ENCODE results near the gene SLC66A3.

SLC66A3 gene

GRCh38 chr2:11155381-11156035, at the start of gene SLC66A3:
Gene SLC66A3, plus strand, starts transcription at chr2:11155467. Its CDS starts 80 bp downstream, at chr2:11155547.
- DNase-seq, result no peak

- no peak for DNase-seq
Observed at GRCh38 chr2:11109002-11109401, 46.3 kb upstream of the SLC66A3 start.

- DNase-seq, result no peak
Observed at GRCh38 chr2:11112870-11113428, 42.3 kb upstream of the SLC66A3 start.

GRCh38 chr2:11117776-11118175, 37.5 kb upstream of the SLC66A3 start:
- DNase-seq, result no peak

GRCh38 chr2:11118761-11119160, 36.5 kb upstream of the SLC66A3 start:
- no peak for DNase-seq

- no peak for DNase-seq
Observed at GRCh38 chr2:11121099-11121822, 34.0 kb upstream of the SLC66A3 start.

- DNase-seq, result no peak
Observed at GRCh38 chr2:11121823-11122155, 33.5 kb upstream of the SLC66A3 start.

GRCh38 chr2:11122380-11122779, 32.9 kb upstream of the SLC66A3 start:
- no peak for DNase-seq

- no peak for DNase-seq
Observed at GRCh38 chr2:11123001-11123809, 32.1 kb upstream of the SLC66A3 start.

- peak; percentile 32 to 61 for DNase-seq
Observed at GRCh38 chr2:11123856-11124759, 31.2 kb upstream of the SLC66A3 start.

GRCh38 chr2:11124760-11125068, 30.6 kb upstream of the SLC66A3 start:
- DNase-seq, result no peak

- DNase-seq, result no peak
Observed at GRCh38 chr2:11127761-11128160, 27.5 kb upstream of the SLC66A3 start.

GRCh38 chr2:11128243-11128951, 26.9 kb upstream of the SLC66A3 start:
- no peak for DNase-seq

GRCh38 chr2:11129598-11130449, 25.4 kb upstream of the SLC66A3 start:
- no peak for DNase-seq

GRCh38 chr2:11131166-11131920, 23.9 kb upstream of the SLC66A3 start:
- no peak for DNase-seq

GRCh38 chr2:11132036-11132671, 23.1 kb upstream of the SLC66A3 start:
- no peak for DNase-seq

- no peak for DNase-seq
Observed at GRCh38 chr2:11133238-11133935, 21.9 kb upstream of the SLC66A3 start.

- DNase-seq, result no peak
Observed at GRCh38 chr2:11133936-11134320, 21.3 kb upstream of the SLC66A3 start.

- DNase-seq, result no peak
Observed at GRCh38 chr2:11134349-11134748, 20.9 kb upstream of the SLC66A3 start.

All from NCI-H446 (cell line).